CMK (cell line): ENCODE data around the gene LTB4R2.

Experiments
- DNase-seq: peaks from one replicate; pipeline ENCODE4 v3.0.0-alpha.2; 2010; ENCODE audit warnings: low read depth

LTB4R2 gene, protein sequence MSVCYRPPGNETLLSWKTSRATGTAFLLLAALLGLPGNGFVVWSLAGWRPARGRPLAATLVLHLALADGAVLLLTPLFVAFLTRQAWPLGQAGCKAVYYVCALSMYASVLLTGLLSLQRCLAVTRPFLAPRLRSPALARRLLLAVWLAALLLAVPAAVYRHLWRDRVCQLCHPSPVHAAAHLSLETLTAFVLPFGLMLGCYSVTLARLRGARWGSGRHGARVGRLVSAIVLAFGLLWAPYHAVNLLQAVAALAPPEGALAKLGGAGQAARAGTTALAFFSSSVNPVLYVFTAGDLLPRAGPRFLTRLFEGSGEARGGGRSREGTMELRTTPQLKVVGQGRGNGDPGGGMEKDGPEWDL

DNA sequence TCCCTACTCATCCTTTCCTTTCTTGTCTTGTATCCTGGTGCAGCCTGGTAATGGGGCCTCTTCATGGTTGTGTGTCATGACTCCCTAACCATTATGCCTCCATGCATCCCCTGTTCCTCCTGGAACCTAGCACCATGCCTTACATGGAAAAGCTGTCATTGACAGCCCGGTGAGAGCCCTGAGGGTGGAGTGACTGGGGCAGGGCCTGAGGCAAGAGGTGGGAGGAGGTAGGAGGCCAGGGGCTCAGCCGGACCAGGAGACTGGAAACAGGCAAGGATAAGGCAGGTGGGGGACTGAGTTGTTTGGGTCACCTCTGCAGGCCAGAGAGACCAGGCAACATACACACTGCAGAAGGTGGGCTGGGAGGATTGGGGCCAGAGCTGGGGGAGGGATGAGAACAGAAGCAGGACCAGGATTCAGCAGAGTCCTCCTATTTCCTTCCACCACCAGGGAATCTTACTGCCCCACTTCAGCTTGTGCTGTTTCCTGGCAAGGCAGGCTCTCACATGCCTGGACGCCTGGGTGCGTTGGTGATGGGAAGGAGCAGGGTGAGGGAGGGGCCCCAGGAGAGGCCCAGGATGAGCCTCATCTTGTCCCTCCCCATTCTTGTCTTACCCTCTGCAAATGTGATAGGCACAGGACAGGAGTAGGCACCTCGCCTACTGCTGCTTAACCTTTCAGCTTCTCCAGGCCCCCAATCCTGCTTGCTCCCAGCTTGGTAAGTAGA, at the start of gene LTB4R2:
Gene LTB4R2, plus strand, starts transcription at position 603 of the 727 bp plus-strand sequence. CDS start 525 bp downstream, outside the sequence.
- DNase-seq: no peak

DNA sequence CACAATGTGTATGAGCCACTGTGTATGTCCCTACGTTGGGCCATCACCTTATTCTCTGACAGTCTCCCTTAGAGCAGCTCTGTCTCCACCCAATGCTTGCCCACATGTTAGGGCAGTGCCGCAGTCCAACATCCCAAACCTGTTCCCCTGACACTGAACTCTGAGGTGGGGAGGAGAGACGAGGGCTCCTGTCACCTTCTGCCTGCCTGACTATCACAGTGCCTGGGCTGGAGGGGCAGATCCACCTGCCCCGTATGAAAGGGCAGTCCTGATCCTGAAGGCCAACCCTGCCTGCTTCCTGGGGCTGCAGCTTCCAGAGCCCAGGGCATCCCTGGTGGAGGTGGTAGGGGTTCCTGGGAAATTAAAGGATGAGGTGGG, 49.2 kb upstream of the LTB4R2 start:
- DNase-seq: no peak

DNA sequence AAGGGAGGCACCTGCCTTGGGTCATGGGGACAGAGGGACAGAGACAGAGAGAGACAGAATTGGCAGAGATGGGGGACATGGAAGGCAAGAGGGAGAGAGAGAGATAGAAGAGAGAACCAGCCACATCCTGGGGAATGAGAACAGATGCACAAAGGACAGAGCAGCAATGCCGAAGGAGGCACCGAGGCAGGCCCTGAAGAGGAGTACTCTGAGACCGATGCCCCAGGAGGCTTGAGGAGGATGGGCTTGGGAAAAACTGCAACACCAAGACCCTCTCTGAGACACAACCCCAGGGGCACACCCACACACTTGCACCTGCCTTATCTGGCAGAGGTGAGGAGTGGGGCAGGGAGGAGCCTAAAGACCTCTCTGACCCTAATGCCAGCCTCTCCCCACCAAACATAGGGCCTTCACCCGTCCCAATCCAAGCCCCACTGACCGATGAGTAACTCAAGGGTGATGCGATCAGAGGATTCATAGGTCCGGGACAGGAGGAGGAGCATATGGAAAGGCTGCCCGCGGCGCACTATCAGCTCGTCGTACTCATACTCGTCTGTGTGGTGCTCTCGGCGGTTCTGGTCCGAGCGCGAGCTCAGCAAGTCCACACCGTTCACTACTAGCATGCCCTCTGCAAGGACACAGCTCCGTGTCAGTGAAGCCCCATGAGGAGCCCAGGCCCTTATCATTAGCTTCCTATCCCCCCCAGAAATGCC, 48.5 kb upstream of the LTB4R2 start:
- DNase-seq: no peak

DNA sequence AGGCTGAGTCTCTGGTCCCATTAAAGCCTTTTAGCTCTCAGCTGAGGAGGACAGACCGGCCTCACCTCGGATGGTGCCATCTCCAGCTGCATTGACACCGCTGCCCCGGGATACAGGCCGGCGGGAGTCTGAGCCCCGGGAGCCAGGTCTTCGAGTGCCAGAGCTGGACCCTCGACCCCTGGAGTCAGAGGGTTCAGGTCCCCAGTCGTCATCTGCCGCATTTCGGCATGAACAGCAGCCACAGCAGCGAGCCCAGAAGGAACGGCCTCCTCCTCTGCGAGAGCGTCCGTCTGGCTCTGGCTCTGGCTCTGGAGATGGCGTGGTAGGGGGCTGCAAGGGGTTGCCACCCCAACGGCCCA, 48.0 kb upstream of the LTB4R2 start:
- DNase-seq: no peak

DNA sequence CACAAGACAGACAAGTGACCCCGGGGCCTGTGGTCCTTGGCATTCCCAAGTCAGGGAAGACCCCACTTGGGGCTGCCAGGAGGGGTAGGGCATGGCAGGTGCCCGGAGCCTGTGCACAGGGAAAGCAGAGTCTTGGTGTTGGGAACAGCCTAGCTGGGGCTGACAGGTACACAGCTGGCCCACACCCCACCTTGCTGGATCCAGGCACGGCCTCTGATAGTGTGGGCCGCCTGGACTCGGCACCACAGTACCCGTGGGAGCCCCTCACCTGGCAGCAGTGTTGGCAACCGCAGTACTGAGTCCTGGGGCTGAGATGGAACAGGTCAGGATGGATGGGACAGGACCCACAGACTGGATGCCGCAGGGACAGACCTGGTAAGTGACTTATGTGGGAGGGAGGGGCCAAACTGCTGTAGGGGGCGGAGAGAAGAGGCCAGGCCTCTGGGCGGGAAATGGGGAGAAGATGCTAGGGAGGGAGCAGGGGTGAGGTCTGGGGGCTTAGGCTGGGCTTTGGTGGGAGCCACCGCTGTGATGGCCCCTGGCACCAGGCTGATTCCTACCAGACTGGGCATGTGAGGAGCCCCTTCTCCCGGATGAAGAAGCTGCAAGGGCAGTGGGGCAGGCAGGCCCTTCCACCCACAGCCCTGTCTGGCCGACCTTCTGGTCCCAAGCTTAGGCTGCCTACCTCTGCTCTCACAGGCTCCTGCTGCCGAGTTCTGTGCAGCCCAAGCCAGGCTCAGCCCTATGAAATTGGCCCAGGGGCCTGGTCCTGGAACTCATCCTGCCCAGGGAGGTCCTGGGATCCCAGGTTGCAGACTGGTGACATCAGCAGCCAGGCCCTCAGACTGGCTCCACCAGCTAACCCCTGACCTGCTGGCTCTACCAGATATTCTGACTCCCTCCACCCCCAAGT, 46.9 kb upstream of the LTB4R2 start, which contains the start of gene TGM1:
Gene TGM1, minus strand, starts transcription at position 357 of the 913 bp plus-strand sequence. CDS start 825 bp downstream, outside the sequence.
- DNase-seq: no peak

DNA sequence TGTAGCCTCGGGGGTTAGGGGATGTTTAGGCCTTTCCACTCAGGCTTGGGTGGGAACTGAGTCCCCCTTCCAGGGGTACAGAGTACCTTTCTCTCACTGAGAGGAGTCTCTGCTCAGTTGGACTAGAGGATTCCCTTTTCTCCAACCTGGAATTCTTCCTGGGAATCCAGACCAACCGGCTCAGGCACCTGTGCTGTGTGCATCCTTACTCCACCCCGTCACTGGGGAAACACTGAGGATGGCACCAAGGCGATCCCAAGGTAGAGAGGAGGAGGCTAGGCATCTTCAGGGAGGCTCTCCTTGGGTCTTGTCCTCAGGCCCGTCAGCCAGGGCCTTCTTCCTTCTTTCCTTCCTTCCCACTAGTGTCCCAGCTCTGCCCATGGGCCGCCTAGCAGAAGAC, 46.1 kb upstream of the LTB4R2 start:
- DNase-seq: no peak

DNA sequence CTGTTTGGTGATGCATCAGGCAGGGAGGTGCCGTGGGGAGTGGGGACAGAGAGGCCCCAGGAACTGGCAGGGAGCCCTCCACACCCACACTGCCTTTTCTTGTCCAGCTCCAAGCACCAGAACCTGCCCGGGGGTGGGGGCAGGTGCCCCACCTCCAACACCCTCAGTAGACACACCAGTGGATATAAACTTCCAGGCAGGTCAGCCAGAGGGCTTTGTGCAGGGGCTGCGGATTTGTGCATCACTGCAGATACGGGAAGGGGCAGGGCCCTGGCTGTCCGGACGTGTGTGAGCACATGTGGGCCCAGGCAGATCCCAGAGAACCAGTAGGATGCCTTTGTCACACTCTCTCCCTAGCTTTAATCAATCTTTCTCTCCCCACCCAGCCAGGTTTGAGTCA, 45.6 kb upstream of the LTB4R2 start:
- DNase-seq: no peak

DNA sequence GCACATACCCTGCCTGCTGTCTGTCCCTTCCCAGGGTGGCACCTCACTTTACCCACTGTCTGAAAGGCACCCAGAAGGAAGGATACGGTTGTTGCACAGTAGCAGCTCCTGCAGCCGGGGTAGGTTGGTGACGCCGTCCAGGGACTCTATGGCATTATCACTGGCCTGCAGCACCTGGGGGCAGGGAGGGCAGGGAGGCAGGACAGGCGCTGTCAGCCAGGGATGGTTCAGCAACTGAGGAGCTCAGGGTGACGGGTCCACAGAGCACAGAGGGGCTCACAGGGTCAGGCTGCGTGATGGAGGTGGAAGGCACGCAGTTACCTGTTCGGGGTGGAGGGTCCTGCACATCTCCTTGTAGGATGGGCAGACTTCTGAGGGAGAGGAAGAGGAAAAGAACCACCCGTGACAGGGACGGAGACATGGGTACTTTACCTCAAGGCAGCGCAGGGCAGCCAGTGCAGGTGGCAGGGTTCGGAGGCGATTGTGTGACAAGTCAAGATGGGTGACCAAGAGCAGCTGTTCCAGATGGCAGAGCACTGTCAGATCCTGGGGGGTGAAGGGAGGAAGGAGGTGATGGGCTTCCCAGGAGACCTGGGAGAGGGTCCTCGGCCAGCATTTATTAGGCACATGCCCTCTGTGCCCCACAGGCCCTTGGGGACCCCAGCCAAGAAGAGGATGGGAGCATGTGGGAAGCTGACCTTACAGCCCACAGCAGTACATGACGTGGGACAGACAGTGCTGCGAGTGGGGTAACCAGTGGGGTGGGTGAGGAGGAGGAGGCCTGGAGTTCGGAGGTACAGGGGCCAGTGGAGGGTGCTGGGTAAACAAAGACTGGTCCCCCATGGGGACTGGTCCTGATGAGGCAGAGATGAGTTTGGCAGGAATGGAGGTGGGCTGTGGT, 43.3 kb upstream of the LTB4R2 start:
- DNase-seq: no peak

DNA sequence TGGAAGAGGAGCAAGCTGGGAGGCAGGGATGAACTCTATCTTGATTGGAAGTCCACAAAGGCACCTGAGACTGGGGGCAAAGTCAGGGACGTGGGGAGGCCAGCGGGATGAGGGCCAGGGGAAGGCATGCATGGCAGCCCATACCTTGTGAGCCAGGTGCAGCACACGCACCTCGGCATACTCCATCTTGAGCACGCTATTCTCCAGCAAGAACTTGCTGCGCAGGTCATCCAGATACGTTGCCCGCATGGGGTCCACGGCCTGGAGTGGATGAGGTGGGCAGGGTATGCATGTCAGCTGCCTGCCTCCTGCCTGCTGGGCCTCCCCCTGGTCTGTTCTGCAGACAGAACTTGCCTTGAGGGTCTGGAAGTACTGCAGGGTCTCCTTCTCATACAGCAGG, 42.4 kb upstream of the LTB4R2 start:
- DNase-seq: no peak

DNA sequence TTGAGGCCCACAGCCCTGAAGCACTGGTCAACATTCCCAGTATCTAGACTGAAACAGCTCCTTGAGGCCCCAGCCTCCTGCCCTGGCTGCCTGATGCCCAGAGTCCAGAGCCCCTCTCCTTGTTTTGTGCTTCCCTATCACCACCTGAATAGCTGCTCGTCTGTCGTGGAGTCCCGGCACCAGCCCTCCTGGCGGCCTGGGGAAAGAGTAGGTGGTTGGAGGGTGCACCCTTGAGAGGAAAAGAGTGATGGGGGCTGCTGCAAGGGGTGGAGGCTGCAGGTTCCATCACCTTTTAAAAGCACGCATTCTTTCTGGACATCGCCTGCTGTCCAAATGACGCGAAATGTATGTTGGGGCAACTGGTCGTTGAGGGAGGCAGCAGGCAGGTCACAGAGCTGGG, 41.7 kb upstream of the LTB4R2 start:
- DNase-seq: no peak

DNA sequence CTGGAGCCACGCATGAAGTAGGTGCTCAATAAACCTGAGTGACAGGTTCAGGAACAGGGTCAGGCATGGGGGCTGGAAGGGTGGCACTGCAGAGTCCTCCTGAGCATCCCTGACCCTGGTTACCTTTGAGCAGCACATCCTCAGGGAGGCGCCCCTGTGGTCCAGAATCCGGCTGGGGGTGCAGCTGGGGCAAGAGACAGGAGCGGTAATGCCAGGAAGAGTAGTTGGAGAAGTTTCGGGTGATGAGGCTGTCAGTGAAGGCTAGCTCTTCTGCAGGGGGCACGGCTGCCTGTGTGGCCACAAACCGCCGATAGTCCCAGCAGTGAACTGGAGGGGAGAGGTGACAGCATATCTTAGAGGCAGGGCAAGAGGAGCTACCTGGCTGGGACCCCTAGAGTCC, 40.6 kb upstream of the LTB4R2 start:
- DNase-seq: no peak

DNA sequence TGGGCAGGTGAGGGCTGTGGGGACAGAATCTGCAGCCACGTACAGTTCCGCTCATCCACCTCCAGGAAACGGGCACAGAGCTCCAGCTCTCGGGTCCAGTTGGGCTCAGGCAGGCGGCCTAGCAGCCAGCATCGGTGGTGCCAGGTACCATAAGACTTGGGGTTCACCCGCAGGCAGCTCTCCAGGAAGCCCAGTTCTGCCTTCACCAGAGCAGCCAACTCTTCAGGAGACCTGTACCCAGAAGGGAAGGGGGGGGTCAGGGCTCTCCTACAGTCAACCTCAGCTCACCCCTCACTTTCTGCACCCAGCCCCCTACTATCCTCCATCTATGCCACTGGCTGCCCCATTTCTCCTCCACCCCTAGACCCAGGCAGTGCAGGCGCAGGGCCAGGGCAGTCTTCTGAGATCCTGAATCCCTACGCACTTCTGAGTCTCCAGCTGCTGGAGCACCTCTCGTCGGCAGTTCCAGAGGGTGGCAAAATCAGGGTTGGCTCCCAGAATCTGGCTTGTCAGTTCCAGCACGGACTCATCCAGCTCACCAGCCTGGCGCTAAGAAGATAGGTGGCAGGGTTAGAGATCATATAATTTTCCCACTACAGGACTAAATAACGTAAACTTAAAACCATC, 39.9 kb upstream of the LTB4R2 start:
- no peak for DNase-seq

DNA sequence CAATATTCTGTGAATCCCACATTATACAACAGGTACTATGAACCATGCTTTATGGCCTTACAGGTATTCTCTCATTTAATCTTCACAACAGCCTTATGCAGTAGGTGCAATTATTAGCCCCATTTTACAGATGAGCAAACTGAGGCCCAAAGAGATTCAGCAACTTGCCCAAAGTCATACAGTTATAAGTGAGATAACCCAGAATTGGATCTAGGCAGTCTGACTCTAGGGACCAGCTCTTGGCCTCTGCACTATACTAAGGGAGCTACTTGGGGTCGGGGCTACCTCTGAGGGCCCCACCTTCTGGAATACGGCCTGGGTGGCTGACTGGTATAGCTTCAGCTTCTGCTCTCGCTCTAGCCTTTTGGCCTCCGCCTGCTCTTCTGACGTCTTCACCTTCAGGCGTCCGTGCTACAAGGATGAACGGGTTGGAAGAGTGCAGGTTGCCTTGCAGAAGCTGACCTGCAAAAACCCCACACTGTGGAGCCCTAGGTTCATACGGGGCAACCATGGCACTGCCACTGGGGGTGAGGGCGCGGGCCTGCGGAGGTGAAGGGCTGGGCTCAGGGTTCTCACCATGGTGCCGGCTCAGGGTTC, 39.3 kb upstream of the LTB4R2 start:
- no peak for DNase-seq

DNA sequence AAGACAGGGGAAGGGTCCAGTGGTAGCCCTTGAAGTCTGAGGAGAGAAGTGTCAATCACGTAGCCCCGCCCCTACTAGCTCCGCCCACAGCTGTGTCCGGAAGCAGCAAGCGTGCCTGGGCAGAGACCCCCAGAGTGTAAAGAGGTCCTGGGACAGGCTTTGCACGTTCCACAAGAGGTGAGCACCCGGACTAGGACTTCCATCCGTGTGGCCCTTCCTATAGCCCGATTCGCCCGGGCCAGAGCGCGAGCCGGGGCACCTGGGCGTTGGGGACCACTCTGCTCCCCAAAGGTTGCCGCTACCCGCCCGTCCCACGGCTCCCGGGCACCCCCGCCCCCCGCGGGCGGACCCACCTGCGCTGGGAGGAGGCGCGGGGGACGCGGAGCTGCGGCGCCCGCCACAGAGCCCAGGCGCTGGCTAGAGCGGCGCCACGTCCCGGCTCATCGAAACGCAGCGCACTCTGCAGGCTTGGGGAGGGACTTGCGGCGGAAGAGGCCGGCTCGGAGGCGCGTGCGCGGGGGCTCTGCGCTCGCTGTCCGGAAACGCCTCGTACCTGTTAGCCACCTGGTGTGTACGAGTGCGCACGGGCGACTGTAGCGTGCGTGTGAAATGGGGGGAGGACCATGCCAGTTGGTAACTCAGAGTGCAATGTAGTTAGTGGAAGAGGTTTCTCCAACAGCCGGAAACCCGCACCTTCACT, 38.7 kb upstream of the LTB4R2 start, which contains the start of gene RABGGTA:
Gene RABGGTA, minus strand, starts transcription at position 464 of the 700 bp plus-strand sequence. CDS start 482 bp downstream, outside the sequence.
- peak; percentile 65 for DNase-seq

DNA sequence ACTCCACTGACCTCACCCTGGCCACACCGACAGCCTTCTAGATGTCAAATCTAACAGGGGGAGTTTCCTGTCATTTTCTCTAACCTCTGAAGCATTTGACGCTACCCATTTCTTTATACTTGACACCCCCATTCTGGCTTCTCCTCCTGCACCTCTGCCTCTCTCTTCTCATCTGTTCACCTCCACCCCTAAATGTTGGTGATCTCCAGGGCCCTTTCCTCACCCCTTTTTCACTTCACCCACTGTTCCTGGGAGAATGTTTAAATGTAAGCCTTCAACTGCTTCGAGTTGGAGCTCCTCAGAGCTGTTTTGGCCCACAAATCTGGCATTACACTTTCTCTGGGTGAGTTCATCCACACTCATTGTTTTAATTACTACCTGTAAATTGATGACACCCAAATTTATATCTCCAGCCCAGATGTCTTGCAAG, 38.1 kb upstream of the LTB4R2 start:
- no peak for DNase-seq

DNA sequence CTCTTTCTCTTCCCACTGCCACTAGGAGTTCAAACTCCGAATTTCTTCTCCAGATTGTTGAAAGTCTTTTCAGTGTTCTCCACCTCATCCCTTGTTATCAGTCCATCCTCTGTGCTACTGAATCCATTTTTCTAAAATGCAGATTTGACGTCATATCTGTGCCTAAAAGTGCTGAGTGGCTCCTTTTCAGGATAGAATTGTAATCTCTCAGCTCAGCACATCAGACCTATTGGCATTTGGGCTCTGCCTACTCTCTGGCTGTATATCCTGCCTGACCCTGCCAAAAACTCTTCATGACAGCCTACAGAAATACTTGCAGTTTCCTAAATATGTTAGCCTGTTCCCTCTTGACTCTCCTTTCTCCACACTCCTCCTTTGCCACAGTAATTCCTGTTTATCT, 37.5 kb upstream of the LTB4R2 start:
- no peak for DNase-seq

DNA sequence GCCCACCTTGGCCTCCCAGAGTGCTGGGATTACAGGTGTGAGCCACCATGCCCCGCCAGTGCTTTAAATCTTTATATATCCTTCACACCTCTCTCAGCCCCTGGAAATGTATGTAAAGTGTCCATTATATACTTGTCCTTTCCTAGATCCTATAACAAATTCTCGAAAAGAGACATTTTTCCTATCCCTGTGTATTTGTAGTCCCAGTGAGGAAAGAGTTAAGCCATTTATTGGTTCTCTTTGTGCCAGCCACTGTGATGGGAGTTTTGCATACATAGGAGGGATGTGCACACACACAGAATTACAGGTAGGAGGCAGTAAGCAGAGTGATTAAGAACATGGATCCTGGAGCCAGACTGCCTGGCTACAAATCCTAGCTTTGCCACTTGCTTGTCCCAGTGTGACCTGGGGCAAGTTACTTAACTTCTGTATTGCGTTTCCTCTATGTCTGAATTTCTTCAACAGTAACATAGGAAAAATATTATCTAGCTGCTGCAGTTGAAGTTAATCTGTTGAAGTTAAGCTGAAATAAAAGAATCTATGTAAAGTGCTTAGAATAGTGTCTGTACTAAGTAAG, 36.4 kb upstream of the LTB4R2 start:
- DNase-seq: no peak

DNA sequence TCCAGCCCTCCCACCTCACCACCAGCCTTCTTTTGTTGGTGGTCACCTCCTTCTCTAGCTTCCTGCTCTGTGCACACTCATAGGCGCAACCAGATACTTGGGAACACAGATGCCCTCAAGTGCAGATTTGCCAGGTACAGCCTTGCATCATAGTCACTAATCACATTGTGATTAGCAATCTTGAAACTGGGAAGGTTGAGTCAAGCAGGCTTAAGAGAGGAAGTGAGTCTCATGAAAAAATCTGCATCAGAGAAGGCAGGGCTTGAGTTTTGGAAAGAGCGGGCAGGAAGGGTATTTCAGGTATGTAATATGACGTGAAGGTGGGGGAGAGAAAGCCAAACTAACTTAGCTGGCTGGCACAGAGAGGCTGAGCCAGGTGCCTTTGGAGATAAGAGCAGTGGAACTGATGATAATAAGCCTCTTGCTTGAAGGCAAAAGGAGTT, 35.8 kb upstream of the LTB4R2 start:
- DNase-seq: no peak

DNA sequence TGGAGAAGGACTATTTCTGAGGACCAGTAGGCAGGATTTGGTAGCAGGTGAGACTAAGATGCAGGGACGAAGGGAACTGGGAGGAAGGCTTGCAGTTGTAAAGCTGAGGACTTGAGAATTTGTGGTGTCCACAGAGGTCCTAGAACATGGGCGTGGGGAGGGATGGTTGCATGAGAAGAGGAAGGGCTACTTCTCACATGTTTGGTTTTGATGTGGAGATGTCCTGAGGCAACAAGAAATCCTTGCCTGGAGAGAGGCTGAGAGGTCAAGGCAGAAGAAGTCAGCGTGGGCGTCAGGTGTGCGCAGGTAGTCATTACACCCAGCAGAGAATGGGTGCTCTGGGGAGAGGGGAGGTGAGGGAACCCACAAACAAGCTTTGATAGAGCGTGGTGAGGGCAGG, 32.9 kb upstream of the LTB4R2 start:
- no peak for DNase-seq
